ENCODE measurements around the gene NR5A1.

- TF ChIP-seq EZH2phosphoT487 (IDR thresholded peaks at IDR 0.05; ENCODE audit: insufficient read depth, low read depth) (no peak), EZH2 (IDR thresholded peaks at IDR 0.05; ENCODE audit: insufficient read depth, poor library complexity, severe bottlenecking) (no peak)
Measured at GRCh38 chr9:124505901-124506346, 1.3 kb downstream of the NR5A1 start.

All from GM23248 (cell line).